GM12874 (cell line): Measurements from ENCODE around the gene SLMAP.

ENCODE experiments used
- CTCF ChIP-seq: IDR thresholded peaks from 2 replicates; pipeline ENCODE4 v1.5.1; 2011; ENCODE audit warnings: low read depth, mild to moderate bottlenecking, control low read depth, low read length, moderate library complexity; ENCODE audit not compliant: insufficient read depth

The SLMAP gene

GRCh38 chr3:57784089-57784735 is 28.1 kb downstream of the SLMAP start:
- no peak for TF ChIP-seq CTCF

GRCh38 chr3:57785446-57785845 is 29.3 kb downstream of the SLMAP start:
- no peak for TF ChIP-seq CTCF

GRCh38 chr3:57787867-57788623 is 31.9 kb downstream of the SLMAP start:
- no peak for TF ChIP-seq CTCF

GRCh38 chr3:57788624-57789018 is 32.5 kb downstream of the SLMAP start:
- no peak for TF ChIP-seq CTCF

GRCh38 chr3:57791245-57791644 is 35.1 kb downstream of the SLMAP start:
- no peak for TF ChIP-seq CTCF

- no peak for TF ChIP-seq CTCF
Observed at GRCh38 chr3:57792198-57792597, 36.1 kb downstream of the SLMAP start.

GRCh38 chr3:57793737-57794187 is 37.7 kb downstream of the SLMAP start:
- TF ChIP-seq CTCF, result no peak
